ENCODE measurements around the gene SEMA3D.

- TF ChIP-seq CTCF (IDR thresholded peaks at IDR 0.05) (no peak), ZFX (IDR thresholded peaks at IDR 0.05; ENCODE audit: borderline replicate concordance) (no peak)
Observed at GRCh38 chr7:85078181-85078580, 108.7 kb downstream of the SEMA3D start.

Data from 22Rv1 (cell line).